Coronary artery (tissue), 2 donors: ENCODE measurements around the gene SEC14L1.

ENCODE experiments used
- DNase-seq: peaks from one replicate; pipeline ENCODE4 v3.0.0-alpha.2; 2017; ENCODE audit warnings: low spot score
- H3K27ac ChIP-seq, 2 donors: fragments of 200-600 bp; sonication (generic); one replicate each; pipeline ENCODE4 v1.5.1; 2016 to 2019
- H3K4me3 ChIP-seq: fragments of 200-600 bp; sonication (generic); 2 replicates; pipeline ENCODE4 v1.5.1; 2016; ENCODE audit warnings: mild to moderate bottlenecking, moderate library complexity
- TF ChIP-seq, protein P1 (sequence below): fragments of 200-600 bp; sonication (generic); IDR thresholded peaks from one replicate; pipeline ENCODE4 v1.5.1; 2019; ENCODE audit warnings: antibody characterized with exemption

SEC14L1 gene

DNA sequence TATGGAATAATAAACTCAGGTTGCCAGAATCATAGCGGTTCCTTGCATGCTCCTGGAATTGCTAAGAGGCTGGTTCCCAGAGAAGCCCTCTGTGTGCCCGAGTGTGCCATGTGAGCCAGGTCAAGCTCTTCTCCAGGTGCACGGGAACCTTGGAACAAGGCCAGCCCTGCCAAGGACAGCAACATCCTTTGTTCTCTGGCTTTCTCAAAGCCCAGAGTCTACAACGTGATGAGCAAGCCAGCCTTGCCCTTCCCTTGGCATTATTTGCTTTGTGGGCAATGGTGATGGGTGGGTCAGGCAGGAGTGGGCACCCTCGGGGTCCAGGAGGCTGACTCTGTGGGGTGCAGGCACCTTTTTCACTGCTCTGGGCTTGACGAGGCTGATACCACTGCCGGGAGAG lies 14.2 kb upstream of the SEC14L1 start:
- no peak for DNase-seq
- Histone ChIP-seq H3K4me3 (no peak overlapping the region), H3K27ac (peak overlapping the region in 1 of 2 donors; percentile 51)
- TF ChIP-seq, protein P1, sequence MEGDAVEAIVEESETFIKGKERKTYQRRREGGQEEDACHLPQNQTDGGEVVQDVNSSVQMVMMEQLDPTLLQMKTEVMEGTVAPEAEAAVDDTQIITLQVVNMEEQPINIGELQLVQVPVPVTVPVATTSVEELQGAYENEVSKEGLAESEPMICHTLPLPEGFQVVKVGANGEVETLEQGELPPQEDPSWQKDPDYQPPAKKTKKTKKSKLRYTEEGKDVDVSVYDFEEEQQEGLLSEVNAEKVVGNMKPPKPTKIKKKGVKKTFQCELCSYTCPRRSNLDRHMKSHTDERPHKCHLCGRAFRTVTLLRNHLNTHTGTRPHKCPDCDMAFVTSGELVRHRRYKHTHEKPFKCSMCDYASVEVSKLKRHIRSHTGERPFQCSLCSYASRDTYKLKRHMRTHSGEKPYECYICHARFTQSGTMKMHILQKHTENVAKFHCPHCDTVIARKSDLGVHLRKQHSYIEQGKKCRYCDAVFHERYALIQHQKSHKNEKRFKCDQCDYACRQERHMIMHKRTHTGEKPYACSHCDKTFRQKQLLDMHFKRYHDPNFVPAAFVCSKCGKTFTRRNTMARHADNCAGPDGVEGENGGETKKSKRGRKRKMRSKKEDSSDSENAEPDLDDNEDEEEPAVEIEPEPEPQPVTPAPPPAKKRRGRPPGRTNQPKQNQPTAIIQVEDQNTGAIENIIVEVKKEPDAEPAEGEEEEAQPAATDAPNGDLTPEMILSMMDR: no peak

DNA sequence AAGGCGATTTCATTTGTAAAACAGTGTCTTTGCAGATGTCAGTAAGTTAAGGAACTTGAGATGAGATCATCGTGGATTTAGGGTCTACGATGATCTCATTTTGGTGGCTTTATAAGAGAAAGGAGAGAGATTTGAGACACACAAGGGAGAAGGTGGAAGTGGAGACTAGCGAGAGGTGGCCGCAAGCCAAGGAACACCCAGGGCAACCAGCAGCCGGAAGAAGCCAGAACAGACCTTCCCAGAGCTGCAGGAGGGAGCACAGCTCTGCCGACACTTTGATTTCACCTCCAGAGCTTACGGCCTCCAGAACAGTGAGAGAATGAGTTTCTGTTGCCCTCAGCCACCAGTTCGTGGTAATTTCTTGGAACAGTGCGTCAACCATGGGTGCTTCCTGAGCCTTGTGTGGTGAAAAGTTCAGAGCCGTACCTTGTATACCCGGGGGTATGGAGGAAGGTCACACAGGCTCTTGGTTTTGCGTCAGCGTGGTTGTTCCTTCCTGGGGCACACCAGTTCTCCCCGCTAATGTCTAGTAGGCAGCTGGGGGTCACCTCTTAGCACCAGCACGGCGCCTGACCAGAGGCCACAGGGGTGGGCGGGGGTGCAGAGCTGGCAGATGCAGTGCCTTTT lies 12.9 kb upstream of the SEC14L1 start:
- H3K27ac ChIP-seq: peak overlapping the region; percentile 42 to 53
- peak overlapping the region; percentile 43 for H3K4me3 ChIP-seq
- no peak for DNase-seq
- TF ChIP-seq, protein P1: no peak

DNA sequence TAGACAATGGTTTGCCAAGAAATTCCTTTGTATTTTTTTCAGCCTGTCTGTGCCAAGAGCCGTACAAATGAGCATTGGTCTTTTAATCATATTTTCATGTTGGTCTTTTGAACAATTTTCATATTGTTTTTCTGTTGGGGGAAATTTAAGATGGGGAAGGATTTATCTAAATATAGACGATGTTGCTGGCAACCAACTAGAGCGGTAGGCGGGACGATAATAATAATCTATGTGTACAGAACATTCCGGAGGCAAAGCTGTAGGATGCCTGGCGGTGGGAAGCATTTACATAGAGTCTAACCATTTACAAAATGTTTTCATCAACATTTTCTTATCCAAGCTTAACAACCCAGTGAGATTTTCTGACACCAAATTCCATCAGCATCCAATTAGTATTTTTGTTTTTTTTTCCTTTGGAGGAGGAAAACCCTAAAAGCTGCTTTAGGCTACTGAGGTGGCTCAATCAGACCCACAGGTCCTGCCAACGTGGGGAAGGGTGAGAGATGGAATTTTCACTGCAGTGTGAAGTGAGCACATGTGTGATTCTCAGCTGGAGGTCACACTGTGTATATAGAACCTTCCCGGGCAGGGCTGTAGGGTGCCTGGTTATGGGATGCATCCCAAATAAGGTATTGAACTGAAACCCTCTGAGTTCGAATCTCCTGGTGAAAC lies 11.7 kb upstream of the SEC14L1 start:
- Histone ChIP-seq H3K27ac (peak overlapping the region in 1 of 2 donors; percentile 75), H3K4me3 (no peak overlapping the region)
- no peak for DNase-seq
- TF ChIP-seq, protein P1: no peak

DNA sequence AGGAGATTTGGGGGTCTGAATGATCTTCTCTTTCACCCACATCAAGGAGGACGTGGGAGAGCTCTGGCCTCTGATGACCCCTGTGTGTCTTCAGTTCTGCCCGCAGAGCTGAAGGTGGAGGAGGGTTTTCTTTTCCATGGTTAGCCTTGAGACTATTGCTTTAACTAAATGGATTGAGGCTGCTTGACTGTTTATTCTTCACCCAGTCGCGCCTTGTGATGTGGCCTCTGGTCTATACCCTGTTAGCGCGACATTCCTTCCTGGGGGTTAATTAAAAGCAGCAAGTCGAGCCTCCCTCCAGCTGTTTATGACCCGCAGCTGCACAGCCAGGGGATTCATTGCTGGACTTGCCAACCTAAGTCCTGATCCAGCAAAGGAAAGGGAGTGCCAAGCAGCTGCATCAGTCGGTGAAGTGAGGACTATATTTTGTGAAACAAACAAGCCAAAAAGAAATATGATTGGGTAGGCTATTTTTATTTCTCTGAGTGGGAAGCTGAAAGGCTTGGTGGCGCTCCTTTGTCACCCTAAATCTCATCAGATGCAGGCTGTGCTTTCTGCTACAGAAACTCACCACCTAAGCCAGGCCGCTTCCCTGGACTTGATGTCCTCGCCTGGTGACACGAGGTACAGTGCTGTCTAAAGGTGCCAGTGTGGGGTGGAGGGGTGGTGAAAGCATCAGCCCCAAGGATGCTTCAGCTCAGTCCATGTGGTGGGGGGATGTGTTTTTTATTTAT lies 11.0 kb upstream of the SEC14L1 start:
- no peak for DNase-seq
- Histone ChIP-seq H3K4me3 (no peak overlapping the region), H3K27ac (peak overlapping the region in 1 of 2 donors; percentile 75)
- TF ChIP-seq, protein P1: no peak

DNA sequence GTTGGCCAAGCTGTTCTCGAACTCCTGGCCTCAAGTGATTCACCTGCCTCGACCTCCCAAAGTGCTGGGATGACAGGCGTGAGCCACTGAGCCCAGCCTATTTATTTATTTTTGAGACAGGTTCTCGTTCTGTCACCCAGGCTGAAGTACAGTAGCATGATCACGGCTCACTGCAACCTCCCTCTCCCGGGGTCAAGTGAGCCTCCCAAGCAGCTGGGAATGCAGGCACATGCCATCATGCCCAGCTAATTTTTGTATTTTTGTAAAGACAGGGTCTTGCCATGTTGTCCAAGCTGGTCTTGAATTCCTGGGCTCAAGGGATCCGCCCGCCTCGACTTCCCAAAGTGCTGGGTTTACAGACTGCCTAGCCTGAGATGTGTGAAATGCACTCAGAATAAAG lies 10.2 kb upstream of the SEC14L1 start:
- Histone ChIP-seq H3K27ac (no peak overlapping the region), H3K4me3 (no peak overlapping the region)

DNA sequence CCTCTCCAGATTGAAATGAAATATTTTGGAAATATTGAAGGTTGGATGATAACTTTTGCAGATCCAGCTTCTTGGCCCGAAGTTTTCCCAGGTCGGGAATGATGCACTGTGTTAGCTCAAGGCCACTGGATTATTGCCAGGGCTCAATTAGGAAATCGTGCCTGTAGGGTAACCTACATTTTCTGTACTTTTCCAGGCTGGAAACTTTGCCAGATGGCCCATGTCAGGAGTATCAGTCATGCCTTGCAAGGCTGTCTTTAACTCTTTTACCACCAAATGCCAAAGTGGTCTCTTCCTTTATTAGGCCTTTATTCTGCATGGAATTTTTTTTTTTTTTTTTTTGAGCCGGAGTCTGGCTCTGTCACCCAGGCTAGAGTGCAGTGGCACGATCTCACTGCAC lies 8.9 kb upstream of the SEC14L1 start:
- TF ChIP-seq, protein P1: no peak
- H3K27ac ChIP-seq: no peak overlapping the region
- H3K4me3 ChIP-seq: no peak overlapping the region
- DNase-seq: no peak

More for the DNA sequence above, 10.2 kb upstream of the SEC14L1 start:
- DNase-seq: no peak
- TF ChIP-seq, protein P1: no peak
